Fibroblast of the aortic adventitia (primary cell): ENCODE data around the gene SLIT3. TPM values are rescaled to one million over a fixed set of nuclear protein-coding genes. Genes with fewer than 3 reads are reported as not detected.

Experiments
- DNase-seq: peaks from one replicate; pipeline ENCODE4 v3.0.0-alpha.2; 2010; ENCODE audit warnings: low read depth
- H3K4me3 ChIP-seq: 2 replicates; pipeline ENCODE4 v1.5.1; 2011; ENCODE audit warnings: low read depth, mild to moderate bottlenecking, control low read depth, low read length, moderate library complexity
- total RNA-seq: library from RNA; depleted of rRNA; stranded (reverse); fragments of >200 nt; gene quantifications from 2 replicates; pipeline ENCODE4 v1.2.3, GENCODE V29; 2012; ENCODE audit warnings: low replicate concordance
- TF ChIP-seq, protein P1 (sequence below): IDR thresholded peaks from 2 replicates; pipeline ENCODE4 v1.5.1; 2011; ENCODE audit warnings: mild to moderate bottlenecking, low read length, control low read depth, inconsistent platforms; ENCODE audit not compliant: insufficient read depth

SLIT3 gene
- total RNA-seq, 1 donor: 65.3 TPM

DNA sequence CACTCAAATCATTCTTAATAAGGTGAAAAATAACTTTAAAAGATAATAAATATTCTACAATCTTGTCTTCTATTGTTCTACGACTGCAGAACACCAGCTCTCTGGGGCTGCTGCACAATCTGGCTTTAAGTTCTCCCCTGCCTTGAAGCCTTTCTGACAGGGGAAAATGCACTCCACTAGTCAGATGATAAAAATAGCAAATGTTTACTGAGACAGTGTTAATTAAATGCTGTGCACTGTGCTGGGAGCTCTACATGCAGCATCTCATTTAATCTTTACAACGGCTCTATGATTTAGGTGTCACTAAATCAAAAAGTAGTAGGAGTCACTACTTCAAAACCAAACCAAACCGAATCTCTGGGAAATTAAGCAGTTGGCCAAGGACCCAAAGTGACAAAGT, 132.7 kb downstream of the SLIT3 start:
- DNase-seq: no peak
- H3K4me3 ChIP-seq: no peak overlapping the region
- TF ChIP-seq, protein P1, sequence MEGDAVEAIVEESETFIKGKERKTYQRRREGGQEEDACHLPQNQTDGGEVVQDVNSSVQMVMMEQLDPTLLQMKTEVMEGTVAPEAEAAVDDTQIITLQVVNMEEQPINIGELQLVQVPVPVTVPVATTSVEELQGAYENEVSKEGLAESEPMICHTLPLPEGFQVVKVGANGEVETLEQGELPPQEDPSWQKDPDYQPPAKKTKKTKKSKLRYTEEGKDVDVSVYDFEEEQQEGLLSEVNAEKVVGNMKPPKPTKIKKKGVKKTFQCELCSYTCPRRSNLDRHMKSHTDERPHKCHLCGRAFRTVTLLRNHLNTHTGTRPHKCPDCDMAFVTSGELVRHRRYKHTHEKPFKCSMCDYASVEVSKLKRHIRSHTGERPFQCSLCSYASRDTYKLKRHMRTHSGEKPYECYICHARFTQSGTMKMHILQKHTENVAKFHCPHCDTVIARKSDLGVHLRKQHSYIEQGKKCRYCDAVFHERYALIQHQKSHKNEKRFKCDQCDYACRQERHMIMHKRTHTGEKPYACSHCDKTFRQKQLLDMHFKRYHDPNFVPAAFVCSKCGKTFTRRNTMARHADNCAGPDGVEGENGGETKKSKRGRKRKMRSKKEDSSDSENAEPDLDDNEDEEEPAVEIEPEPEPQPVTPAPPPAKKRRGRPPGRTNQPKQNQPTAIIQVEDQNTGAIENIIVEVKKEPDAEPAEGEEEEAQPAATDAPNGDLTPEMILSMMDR: no peak

DNA sequence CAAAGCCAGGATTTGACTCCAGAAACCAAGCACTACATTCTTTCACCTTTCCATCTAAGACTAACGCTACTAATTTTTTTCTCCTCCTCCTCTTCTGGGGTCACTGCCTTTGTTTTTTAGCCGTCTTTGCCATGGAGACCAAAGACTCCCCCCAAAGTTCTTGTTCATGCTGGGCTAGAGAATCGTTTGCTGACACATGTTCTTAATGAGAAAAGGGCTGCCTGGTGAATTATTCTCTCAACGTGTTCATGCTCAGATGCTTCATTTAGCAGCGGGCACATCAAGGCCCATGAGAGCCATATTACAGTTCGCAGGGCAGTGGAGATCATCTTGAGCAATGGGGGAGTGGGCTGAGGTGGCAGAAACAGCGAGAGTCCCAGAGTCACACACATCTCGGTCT, 134.9 kb downstream of the SLIT3 start:
- TF ChIP-seq, protein P1: no peak
- no peak overlapping the region for H3K4me3 ChIP-seq
- DNase-seq: no peak

DNA sequence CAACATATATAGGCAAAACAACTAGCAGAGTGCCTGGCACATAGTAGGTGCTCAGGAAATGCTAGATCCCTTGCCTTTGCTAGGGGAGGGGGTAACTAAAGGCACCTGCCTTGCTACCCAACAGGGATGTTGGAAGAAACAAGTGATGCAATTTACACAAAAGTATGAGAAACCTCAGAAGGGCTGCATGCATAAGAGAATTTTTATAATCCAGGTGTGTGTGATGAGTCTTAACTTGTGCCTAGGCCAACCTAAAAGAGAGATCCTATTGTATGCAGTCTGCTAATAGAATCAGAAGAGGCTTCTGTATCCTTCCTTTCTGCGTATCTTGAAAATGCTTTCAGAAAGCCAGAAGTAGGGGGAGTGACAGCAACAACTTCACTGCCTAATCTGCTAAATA, 135.9 kb downstream of the SLIT3 start:
- no peak for DNase-seq
- TF ChIP-seq, protein P1: no peak
- no peak overlapping the region for H3K4me3 ChIP-seq

DNA sequence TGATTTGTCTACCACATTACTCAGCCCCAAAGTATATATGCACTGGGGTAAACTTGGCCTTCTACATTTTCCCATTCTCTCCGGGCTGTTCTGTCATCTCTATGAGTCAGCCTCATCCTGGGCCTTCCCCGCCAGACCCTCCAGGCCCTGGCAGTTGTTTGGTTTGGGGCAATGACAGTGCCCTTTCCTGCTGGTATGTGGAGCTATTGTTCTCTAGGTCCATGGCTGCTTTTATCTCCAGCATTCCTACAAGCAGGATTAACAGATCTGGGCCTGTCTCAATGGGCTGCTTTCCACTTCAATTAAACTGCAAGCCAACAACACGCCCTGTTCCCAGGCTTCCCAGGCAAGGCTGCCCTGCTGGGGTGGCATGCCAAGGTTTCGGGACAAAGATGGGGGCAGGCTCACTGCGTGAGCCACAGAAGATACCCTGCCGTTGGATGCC, 136.4 kb downstream of the SLIT3 start:
- H3K4me3 ChIP-seq: no peak overlapping the region
- TF ChIP-seq, protein P1: no peak
- peak; percentile 94 for DNase-seq

DNA sequence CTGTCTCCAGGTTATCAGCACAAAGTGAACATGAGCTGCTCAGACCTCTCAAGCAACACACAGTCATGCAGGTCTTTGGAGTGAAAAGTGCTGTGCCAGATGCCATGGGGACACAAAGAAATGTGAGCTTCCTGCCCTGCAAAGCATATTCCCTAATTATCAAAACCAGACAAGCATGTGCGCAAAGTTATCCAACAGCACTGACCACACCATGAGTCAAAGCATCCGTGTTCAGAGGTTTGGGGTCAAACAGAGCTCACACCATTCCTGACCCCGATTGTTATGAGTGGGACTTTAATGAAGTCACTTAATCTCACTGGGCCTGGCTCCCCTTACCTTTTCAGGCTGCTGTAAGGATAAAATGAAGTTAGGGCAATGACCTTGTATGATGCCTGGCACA, 138.5 kb downstream of the SLIT3 start:
- H3K4me3 ChIP-seq: no peak overlapping the region
- TF ChIP-seq, protein P1: no peak
- peak; percentile 75 for DNase-seq

DNA sequence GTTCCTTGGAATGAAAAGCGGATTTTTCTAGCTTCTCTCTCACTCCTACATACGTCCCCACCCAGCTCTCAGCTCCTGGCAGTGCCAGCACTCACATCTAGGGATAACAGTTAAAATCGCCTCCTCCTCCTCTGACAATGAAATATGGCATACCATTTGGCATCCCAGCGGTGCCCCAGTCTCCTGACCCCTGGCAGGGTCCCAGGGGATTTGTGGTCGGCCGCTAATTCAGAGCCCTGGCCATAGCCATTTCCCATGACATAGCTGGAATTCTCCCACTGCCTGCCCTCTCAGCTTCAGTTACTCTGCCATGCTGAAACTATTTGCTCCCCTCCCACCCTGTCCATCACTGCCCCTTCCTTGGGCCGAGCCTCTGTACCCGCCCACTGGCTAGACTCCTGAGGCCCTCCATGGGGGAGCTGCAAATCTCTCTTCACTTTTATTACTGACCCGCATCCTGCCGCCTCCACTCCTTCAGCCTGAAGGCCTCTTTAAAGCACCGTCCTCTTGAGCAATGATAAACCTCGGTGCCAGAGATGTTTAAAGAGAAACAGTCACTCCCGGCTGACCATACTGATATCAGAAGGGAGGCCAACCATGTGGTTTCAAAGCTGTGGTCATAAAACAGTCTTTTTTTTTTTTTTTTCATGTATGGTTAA, 139.8 kb downstream of the SLIT3 start:
- DNase-seq: peak; percentile 98
- TF ChIP-seq, protein P1: no peak
- no peak overlapping the region for H3K4me3 ChIP-seq

DNA sequence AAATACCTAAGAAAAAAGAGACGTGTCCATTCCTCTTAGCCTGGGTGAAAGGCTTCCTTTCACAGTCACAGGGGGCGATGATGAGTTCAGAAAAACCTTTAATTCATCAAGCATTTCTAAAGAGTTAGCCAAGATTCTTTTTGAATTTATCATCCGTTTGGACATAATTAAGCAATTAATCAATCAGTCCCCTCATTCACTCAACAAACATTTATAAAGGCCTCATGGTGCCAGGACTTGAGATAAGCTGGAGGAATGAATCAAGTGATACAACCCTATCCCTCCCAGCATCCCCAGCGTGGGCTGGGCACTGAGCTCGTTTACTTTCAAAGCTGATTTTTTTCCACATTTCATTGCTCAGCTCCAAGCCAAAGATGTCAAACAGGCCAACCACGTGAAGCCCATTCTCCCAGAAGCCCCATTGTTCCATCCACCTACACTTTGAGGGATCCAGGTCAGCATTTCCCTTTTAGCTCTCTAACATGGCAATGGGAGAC, 140.5 kb downstream of the SLIT3 start:
- TF ChIP-seq, protein P1: peak; percentile 66
- H3K4me3 ChIP-seq: no peak overlapping the region
- peak; percentile 97 for DNase-seq
